NK-92 (cell line): Measurements from ENCODE around the gene IER5.
"Not testable (repeated sequence)": the region's sequence is repeated elsewhere in the genome, so short reads cannot be mapped to it uniquely, and the experiment has no call there.

ENCODE experiments used
- DNase-seq: peaks from one replicate; lab custom pipeline; 2025; ENCODE audit not compliant: unreplicated experiment; lab: John Stamatoyannopoulos, UW

IER5 gene

DNA sequence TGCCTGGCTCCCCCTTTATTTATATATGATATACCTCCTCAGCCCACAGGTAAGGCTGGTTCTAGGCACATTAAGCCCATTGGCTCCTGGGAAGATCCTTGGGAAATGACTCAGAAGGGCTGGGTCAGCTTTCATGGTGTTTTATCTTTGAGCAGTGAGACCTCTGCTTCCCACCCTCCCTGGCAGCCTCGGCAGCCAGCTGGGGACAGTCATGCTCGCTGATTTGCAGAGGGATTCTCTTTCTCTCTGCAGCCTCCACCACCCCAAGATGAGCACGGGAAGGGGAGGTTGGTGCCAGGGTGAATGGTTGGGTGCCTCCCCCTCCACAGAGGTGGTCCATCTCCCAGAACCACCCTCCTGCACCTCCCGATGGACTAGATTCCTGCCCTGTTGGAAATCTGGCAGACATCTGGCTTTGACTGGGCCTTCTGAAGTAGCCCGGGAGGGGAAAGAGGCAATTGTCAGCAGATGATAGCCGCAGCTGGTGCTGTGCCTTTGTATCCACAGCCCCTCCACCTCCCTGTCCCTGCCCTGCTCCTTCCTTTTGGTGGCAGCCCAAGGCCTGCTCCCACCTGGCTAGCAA, 24.6 kb downstream of the IER5 start:
- DNase-seq = no peak

DNA sequence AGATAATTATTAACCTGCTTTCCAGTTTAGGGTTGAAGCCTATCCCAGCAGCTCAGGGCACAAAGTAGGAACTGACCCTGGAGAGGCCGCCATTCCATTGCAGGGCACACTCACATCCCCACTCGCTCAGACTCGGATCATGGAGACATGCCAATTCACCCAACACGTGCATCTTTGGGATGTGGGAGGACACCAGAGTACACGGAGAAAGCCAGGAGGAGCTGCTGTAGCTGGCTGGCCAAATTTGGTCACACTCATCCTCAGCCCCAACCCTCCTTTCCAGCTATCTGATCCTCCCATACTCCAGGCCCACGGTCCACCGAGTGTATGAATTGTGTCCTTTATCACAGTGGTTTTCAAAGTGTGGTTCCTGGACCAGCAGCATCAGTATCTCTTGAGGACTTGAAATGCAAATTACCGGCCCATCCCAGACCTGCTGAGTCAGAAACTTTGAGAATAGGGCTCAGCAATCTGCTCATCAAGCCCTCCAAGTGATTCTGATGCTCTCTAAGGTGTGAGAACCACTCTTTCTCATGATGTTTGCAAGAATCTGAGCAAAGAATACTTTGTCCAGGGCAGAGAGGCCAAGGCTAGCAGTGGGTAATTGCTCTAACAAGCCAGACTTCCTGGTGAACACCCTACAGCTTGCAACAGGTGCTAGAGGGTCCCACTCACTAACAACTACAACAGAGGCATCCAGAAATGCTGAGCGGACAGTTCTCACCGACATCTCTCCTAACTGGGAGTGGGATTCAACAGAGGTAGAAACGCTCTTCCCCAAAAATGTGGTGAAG, 26.3 kb downstream of the IER5 start:
- no peak for DNase-seq

DNA sequence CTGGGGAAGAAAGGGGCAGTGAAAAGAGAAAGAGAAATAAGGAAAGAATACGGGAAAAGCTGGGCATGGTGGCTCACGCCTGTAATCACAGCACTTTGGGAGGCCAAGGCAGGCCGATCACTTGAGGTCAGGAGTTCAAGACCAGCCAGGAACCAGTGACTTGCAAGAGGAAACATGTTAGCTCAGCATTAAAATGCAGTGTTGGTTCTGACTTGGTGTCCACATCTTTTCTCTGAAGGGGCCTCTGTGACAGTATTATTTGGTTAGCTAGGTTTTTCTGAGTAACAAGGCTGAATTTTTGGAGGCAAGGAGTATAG, 26.8 kb downstream of the IER5 start:
- no peak for DNase-seq

DNA sequence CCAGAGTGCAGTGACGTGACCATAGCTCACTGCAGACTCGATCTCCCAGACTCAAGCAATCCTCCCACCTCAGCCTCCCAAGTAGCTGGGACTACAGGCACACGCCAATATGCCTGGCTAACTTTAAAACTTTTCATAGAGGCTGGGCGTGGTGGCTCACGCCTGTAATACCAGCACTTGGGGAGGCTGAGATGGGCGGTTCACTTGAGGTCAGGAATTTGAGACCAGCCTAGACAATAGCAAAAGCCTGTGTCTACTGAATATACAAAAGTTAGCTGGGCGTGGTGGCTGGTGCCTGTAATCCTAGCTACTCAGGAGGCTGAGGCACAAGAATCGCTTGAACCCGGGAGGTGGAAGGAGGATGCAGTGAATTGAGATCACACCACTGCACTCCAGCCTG, 27.5 kb downstream of the IER5 start:
- DNase-seq = not testable (repeated sequence)

DNA sequence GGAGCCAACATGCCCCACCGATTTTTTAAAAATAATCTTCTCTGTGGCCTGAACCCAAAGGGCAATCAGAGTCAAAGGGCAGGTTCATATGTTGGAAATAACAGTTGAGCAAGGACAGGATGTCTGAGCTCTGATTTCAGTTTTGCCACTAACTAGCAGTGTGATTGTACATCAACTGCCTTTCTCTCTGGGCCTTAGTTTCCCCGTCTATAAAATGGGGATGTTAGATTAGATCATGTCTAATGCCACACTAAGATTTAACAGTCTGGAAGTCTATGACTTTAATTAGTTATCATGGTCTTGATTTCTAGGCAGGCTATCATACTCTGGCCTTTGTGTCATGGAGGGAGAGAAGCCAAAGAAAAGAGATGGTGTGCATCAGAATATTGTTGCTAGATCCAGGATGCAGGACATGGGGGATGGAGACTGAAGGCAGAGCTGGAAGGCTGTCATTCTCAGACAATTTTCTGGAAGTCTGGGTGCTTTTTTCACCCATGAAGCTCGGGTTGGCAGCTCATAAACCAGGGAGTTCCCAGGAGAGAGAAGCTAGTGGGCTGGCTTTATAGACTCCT, 28.4 kb downstream of the IER5 start:
- DNase-seq = no peak

DNA sequence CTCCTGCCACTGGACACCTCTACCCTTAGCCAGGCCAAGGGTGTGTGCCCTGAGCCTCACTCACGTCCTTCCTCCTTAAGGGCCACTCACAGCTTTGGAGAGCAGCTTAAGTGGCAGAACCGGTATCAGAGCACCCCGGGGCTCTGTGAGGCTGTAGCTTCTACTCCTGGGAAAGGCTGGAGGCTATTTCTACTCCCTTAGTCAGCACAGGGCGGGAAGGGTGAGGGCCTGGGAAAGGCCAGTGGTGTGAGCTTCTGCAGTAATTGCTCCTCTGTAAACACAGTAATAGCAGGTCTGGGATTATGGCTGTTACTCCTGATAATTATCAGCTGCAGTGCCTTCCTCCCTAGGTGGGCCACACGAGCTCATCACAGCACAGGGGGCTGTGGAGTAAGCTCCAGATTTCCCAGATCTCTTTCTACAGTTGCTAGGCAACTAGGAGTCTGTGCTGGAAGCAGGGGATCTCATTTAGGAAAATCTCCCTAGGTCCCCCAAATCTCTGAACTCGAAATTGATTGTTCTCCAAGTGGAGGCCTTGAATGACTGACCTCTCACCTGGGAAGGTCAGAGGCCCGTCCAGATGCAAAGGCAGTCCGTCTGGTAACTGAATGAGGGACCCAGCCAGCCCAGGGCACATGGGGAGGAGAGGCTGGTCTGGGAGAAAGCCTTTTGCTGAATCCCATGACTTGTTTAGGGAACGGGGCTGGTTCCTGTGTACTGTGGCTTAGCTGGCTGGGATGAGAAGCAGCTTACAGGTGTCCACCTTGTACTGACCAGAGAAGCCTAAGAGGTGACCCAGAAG, 29.3 kb downstream of the IER5 start:
- DNase-seq = no peak

DNA sequence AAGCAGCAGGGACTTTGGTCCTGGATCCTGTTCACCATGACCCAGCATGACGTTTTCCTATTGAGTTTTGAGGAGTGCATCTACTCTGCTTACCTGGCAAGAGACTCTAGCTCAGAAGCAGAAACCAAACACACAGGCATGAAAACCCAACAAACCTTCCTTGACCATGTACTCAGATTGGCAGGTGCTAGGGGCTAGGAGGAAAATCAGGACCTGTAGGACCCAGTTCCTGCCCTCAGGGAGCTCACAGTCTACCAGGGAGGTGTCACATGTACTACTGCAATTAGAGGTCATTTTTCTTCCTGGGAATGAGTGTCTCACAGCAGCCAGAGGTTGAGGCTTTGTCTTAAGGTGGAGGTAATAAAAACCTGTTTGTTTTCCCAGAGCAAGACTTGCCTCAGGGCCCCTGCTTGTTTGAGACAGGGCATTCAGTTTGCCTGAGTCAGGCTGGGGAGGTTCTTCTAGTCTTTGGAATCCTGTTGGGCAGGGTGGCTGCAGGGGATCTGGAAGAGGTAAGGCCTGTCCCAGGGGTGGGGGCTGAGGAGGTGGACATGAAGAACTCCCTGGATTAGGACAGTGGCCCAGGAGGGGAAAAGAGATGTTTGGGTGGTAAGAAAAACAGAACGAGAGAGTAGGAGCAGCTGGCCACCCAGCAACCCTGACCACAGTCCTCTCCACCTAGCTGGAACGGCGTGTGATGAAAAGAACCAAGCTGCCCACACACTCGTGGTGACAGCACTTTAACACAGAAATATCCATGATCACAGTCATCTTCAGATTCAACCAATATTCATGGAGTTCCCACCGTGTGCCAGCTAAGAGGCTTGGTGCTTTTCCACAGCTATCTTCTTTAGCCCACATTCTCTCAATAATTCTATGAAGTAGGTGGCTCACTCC, 30.8 kb downstream of the IER5 start:
- DNase-seq = no peak

DNA sequence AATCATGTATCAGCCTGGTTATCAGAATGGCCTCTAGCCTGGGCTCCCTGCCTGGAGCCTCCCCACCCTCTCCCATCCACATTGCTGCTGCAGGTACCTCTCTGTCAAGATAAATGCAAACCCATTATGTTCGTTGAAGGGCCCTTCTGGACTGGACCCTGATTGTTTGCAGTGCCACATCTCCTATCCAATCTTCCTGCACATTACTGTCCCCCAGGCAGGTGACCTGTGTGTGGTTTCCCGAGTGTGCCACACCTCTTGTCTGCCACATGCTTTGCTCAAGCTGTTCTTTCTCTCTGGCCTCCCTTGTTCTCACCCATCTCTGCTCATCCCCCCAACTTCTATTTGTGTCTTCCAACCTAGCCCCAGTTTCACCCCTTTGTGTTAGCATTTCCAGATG, 32.4 kb downstream of the IER5 start:
- DNase-seq = no peak

DNA sequence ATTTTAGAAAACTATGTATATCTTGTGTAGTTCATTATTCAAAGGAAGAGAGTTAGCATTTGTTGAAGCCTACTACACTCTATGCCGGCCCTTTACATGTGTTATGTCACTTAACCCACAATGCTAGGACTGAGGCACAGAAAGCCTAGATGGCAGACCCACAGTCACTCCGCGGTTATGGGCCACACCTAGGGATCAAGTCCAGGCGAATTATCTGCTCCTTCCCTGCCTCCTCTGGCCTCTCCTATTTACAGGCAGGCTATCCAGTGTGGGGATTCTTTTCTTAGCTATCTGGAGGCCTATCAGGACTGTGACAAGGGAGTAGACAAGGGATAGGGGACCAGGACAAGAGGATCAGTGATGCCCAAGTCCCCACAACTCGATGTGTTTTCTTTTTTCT, 33.0 kb downstream of the IER5 start:
- no peak for DNase-seq

DNA sequence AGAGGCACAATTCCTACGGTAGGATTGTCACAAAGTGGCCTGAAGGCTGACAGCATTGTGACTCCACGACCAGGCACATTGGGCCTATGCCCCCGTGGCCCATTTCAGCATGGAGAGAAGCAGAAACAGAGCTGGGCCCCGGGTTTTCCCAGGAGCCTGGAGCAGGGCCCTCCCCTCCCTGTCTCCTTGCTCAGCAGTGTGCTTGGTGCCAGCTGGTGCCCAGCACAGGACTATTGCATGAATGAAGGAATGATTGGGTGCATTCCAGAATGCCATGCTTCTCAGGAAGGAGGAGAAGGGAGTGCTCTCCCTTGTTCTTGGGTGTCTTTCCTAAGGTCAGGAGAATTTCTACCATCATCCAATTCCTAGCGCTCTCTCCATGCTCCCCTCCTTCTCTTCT, 33.7 kb downstream of the IER5 start:
- no peak for DNase-seq

DNA sequence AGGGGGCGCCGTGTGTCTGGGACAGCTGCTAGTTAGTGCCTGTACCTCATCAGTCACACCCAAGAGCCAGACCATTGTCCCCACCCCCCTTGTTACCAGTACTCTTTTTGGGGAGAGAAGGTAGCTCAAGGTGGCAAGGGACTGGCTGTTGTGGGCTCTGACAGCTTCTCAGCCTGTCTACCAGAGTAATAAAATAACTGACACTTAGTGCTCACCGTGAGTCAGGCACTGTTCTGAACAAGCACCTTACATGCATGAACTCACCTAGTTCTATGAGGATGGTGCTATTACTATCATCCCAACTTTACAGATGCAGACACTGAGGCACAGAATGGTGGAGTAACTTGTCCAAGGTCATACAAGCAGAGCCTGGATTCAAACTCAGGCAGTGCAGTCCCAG, 34.7 kb downstream of the IER5 start:
- no peak for DNase-seq

DNA sequence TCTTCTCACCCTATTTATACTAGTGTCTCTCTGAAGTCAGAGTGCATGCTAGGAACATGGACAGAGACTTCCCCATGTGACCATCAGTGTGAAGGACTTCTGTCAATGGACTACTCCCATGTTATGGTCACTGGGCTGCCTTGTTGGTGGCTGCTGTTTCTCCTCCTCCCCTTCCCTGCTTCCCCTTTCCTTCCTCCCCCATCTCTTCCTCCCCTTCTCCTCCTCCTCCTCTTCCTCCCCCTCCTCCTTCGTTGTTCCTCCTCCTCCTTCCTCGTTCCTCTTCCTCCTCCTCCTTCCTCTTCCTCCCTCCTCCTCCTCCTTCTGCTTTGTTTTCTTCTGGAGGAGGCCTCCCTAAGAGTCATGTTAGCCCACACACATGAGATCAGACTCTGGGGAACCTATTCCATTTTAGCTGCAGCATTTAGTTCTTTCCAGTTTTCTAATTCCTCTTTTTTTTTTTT, 35.8 kb downstream of the IER5 start:
- no peak for DNase-seq

DNA sequence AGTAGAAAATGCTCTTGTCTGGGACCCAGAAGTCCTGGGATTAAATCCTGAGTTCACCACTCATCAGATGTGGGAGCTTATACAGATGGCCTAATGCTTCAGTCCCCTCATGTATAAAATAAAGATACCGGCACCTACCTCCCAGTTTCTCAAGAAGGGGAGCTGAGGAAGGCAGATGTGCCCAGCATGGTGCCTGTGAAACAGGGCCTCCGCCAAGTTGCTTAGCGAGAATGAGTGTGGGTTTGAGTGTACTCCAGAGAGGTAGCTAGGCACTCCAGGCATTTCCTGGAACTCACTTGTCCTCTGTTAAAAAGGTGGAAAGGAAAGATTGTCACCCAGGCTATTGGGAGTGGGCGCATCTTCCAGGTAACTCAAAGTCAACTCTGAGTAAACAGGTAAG, 37.8 kb downstream of the IER5 start:
- no peak for DNase-seq

DNA sequence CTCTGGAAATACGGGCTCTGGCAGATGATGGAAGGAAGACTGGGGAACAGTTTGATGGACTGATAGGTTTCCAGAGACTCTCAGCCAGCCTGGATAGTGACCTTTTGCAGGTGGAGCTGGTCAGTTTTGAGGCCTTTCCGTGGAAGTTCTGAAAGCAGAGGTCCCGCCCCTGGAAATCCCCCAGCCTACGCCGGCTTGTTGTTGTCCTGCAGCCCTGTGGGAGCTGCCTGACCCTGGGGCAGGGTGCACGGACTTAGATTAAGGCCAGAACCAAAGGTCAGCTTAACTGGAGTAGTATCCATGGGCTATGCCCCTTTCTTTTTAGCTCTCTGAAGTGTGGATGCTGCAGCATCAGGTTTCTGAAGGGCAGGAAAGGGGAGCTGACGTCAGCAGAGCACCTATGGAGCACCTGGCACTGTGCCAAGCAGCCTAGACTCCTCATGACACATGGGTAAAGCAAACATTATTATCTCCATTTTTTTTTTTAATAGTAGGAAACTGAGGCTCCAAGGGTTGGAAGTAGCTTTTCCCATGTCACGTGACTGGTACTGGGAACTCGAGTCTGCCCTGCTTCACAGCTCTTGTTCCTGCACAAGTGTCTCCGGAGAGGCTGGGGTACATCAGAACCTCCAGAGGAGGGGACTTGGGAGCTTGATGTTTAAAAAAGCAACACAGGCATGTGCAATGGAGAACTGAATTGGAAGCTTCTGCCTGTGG, 38.5 kb downstream of the IER5 start:
- DNase-seq = no peak

DNA sequence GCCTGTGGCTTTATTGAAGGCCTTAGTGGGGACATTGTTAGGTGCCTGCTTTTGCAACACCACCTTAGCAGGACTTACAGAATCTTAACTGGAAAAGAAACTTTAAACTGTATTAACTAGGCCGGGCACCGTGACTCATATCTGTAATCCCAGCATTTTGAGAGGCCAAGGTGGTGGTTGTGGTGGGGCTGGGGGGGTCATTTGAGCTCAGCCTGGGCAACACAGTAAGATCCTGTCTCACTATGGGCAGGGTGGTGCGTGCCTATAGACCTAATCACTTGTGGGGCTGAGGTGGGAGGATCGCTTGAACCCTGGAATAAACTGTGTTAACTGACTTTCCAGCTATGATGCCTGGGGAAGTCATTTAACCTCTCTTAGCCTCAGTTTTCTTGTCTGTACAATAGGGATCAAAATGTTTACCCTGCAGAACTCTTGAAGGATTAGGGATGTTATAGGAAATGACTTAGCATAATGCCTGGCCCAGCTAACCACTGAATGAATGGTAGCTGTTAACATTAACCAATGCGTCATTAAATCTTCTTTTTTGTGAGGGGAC, 39.5 kb downstream of the IER5 start:
- no peak for DNase-seq

DNA sequence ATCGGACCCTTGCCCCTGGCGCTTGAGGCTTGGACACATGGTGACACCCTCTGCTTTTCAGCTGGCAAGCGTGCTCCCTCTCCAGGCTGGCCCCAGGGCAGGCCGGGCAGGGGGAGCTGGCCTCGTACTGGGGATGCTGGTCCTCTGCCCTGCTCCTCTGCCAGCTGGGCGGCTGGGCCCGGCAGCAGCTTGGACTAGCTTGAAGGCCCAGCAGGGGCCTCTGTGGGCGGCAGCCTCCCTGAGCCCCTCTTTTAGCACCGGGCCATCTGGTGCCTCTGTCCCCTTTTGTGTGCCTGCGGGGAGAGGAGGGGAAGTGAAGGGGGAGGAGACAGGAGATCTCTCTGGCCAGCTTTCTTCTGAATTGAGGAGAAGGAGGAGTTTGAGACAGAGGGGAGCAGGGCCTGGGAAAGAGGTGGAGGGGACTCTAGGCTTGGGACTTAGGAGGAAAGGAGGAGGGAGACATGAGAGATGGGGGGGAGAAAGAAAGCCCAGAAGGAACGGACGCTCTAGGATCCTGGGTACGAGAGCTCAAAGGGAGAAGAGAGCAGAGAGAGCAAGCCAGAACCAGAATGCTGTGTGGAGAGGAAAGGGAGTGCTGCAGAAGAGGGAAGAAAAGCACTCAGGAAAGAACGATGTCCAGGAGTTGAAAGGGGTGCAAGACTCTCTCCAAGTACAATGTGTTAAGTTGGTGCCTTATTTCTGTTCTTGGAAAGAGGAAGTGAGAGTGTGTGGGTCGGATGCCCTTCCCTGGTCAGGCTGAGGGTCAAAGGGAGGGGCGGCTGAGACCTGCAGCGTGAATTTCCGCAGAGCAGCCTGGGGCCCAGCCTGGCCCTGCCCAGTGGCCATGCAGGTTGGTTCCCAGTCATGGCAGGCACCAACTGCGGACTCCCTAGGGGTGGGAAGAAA, 40.3 kb downstream of the IER5 start:
- no peak for DNase-seq

DNA sequence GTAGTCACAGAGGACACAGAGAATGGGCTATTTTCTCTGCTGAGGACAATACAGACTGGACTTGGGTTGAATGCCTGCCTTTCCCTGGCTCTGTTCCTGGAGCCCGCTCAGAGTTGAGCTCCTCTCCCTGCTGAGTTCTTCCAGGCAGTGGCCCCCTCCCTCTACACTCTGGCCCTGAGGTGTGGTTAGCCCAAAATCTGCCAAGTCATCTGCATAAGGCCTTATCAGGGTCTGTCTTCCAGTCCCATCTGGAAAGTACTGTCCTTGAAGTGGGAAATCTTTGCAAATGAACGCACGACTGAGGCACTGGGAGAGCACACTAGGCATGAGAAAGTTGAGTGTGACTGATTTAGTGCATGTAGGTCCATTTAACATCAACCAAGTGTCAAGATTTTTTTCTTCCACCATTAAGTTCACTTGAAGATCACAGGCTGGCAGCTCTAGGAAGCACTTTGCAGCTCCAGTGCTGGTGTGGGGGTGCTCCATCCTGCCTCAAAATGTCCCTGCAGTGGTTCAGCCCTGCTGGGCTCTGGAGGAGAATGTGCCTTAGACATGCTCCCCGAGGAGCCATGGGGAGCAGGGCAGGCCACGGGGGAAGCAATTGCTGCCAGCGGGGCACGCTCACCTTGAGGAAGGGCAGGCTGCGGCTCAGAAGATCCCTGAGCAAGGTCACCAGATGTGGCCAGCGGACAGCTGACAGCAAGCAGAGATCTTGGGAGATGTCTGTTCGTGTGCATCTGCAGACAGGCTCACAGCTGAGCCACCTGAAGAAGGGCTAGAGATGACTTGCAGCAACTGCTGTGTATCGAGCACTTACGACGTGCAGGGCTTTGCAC, 41.5 kb downstream of the IER5 start:
- DNase-seq = no peak
